IMR-90 (cell line): ENCODE data around the gene ISOC2. TPM values are rescaled to one million over a fixed set of nuclear protein-coding genes. Genes with fewer than 3 reads are reported as not detected.
A peak's percentile ranks its signal among the peaks of the same experiment; 100 is the strongest.

Experiments used
- ATAC-seq: fragments of 200-7000 bp; cut with Tn5 transposase; 2 replicates; pipeline ENCODE4 v1.9.1; 2020; ENCODE audit warnings: low read depth, mild to moderate bottlenecking, moderate library complexity
- BruUV-seq: library from RNA; stranded (reverse); fragments of 400-500 nt; replicated peaks from 2 replicates; lab custom pipeline; 2021; lab: Mats Ljungman, UMichigan
- CTCF ChIA-PET: fragments of 300-600 bp; formaldehyde crosslinking; extraction: SDS; loops from one replicate; lab custom pipeline; 2021; ENCODE audit warnings: antibody characterized with exemption; lab: Yijun Ruan, JAX
- POLR2A ChIA-PET: fragments of 300-600 bp; sonication (Branson Sonifier 250); formaldehyde crosslinking; loops from one replicate; lab custom pipeline; 2022; ENCODE audit warnings: antibody characterized with exemption; ENCODE audit not compliant: unreplicated experiment; lab: Charles Lee
- DNase-seq: peaks from one replicate; pipeline ENCODE4 v3.0.0; 2013
- H2AFZ ChIP-seq: replicated peaks from 2 replicates; pipeline ENCODE3; 2013; ENCODE audit warnings: low read length, mild to moderate bottlenecking; ENCODE audit not compliant: poor library complexity
- H2AK5ac ChIP-seq: 2 replicates; pipeline ENCODE4 v1.6.1; 2013; ENCODE audit warnings: low read depth, low read length, inconsistent platforms
- H2AK9ac ChIP-seq: replicated peaks from 2 replicates; pipeline ENCODE3; 2013; ENCODE audit warnings: mild to moderate bottlenecking, low read depth, low read length, moderate library complexity; ENCODE audit not compliant: poor library complexity
- H2BK120ac ChIP-seq: 2 replicates; pipeline ENCODE4 v1.6.1; 2013; ENCODE audit warnings: low read depth, low read length, inconsistent platforms
- H2BK15ac ChIP-seq: 3 replicates; pipeline ENCODE4 v1.6.1; 2013; ENCODE audit warnings: low read depth, low read length, inconsistent platforms
- H2BK20ac ChIP-seq: 2 replicates; pipeline ENCODE4 v1.6.1; 2013; ENCODE audit warnings: low read depth, mild to moderate bottlenecking, inconsistent platforms, low read length, moderate library complexity
- H2BK5ac ChIP-seq: 2 replicates; pipeline ENCODE4 v1.6.1; 2013; ENCODE audit warnings: mild to moderate bottlenecking, low read depth, low read length, inconsistent platforms; ENCODE audit not compliant: poor library complexity, severe bottlenecking
- H3K14ac ChIP-seq: replicated peaks from 2 replicates; pipeline ENCODE4 v1.6.1; 2013; ENCODE audit warnings: low read depth, low read length, inconsistent platforms
- H3K18ac ChIP-seq: 2 replicates; pipeline ENCODE4 v1.6.1; 2013; ENCODE audit warnings: low read depth, low read length, control low read depth
- H3K23ac ChIP-seq: 2 replicates; pipeline ENCODE4 v1.6.1; 2013; ENCODE audit warnings: low read depth, low read length, inconsistent platforms
- H3K27ac ChIP-seq: 2 replicates; pipeline ENCODE4 v1.5.1; 2013; ENCODE audit warnings: mild to moderate bottlenecking, control low read depth, low read length; ENCODE audit not compliant: insufficient read depth
- H3K27me3 ChIP-seq: 2 replicates; pipeline ENCODE4 v1.6.1; 2013; ENCODE audit warnings: low read length; ENCODE audit not compliant: control insufficient read depth, insufficient read depth
- H3K36me3 ChIP-seq: 2 replicates; pipeline ENCODE4 v1.6.1; 2013; ENCODE audit warnings: low read length, mixed read lengths; ENCODE audit not compliant: control insufficient read depth, insufficient read depth
- H3K4ac ChIP-seq: 2 replicates; pipeline ENCODE4 v1.6.1; 2013; ENCODE audit warnings: low read depth, low read length, inconsistent platforms
- H3K4me1 ChIP-seq: 2 replicates; pipeline ENCODE4 v1.6.1; 2013; ENCODE audit warnings: low read length, mixed read lengths; ENCODE audit not compliant: control insufficient read depth, insufficient read depth
- H3K4me2 ChIP-seq: 2 replicates; pipeline ENCODE4 v1.6.1; 2013; ENCODE audit warnings: low read depth, mild to moderate bottlenecking, control low read depth, low read length, moderate library complexity
- H3K4me3 ChIP-seq: 2 replicates; pipeline ENCODE4 v1.5.1; 2013; ENCODE audit warnings: low read depth, mild to moderate bottlenecking, control low read depth, low read length, moderate library complexity; ENCODE audit not compliant: insufficient read depth
- H3K56ac ChIP-seq: 2 replicates; pipeline ENCODE4 v1.6.1; 2013; ENCODE audit warnings: low read length, inconsistent platforms; ENCODE audit not compliant: insufficient read depth; ENCODE audit errors: extremely low read depth
- H3K79me1 ChIP-seq, 2 experiments: 2 replicates each; pipeline ENCODE4 v1.6.1; 2013; ENCODE audit warnings: low read length in 2 of 2, inconsistent platforms in 1 of 2, low read depth in 1 of 2
- H3K9ac ChIP-seq: 2 replicates; pipeline ENCODE4 v1.6.1; 2013; ENCODE audit warnings: low read depth, low read length, control low read depth
- H3K9me1 ChIP-seq: 2 replicates; pipeline ENCODE4 v1.6.1; 2013; ENCODE audit warnings: low read length, inconsistent platforms; ENCODE audit not compliant: insufficient read depth
- H3K9me3 ChIP-seq: 2 replicates; pipeline ENCODE4 v1.6.1; 2013; ENCODE audit warnings: low read length; ENCODE audit not compliant: control insufficient read depth, insufficient read depth
- H4K20me1 ChIP-seq: 2 replicates; pipeline ENCODE4 v1.6.1; 2013; ENCODE audit warnings: low read length, inconsistent platforms; ENCODE audit not compliant: insufficient read depth
- H4K5ac ChIP-seq: 2 replicates; pipeline ENCODE4 v1.6.1; 2013; ENCODE audit warnings: mild to moderate bottlenecking, low read depth, low read length, control low read depth
- H4K8ac ChIP-seq, 2 experiments: 2 replicates each; pipeline ENCODE4 v1.6.1; 2013; ENCODE audit warnings: low read depth in 2 of 2, low read length in 2 of 2, control low read depth in 1 of 2, inconsistent platforms in 1 of 2
- H4K91ac ChIP-seq: 2 replicates; pipeline ENCODE4 v1.6.1; 2013; ENCODE audit warnings: low read depth, low read length, inconsistent platforms; ENCODE audit not compliant: insufficient read depth
- FOS ChIP-seq: fragments of 150-350 bp; IDR thresholded peaks from 2 replicates; pipeline ENCODE4 v1.6.1; 2016; ENCODE audit warnings: low read depth, low read length
- MXI1 ChIP-seq: IDR thresholded peaks from 2 replicates; pipeline ENCODE4 v1.6.1; 2012; ENCODE audit warnings: low read depth, mild to moderate bottlenecking, low read length, moderate library complexity, borderline replicate concordance
- POLR2A ChIP-seq: IDR thresholded peaks from 2 replicates; pipeline ENCODE4 v1.6.1; 2012; ENCODE audit warnings: mild to moderate bottlenecking, low read depth, low read length
- SMC3 ChIP-seq: fragments of 150-350 bp; IDR thresholded peaks from 2 replicates; pipeline ENCODE4 v1.6.1; 2016; ENCODE audit warnings: low read depth, mild to moderate bottlenecking, antibody characterized with exemption, low read length, moderate library complexity
- USF2 ChIP-seq: fragments of 150-350 bp; IDR thresholded peaks from 2 replicates; pipeline ENCODE4 v1.6.1; 2017; ENCODE audit warnings: mild to moderate bottlenecking, antibody characterized with exemption, low read length, low read depth
- WGBS, 2 experiments: methylation state at CpG; one replicate each; pipeline versions ENCODE4 v1.1.5 to v1.1.7; 2013; ENCODE audit warnings: missing lambda C conversion rate in 2 of 2; ENCODE audit not compliant: insufficient read length in 1 of 2; ENCODE audit errors: extremely low coverage in 2 of 2; 5-methylcytosine and 5-hydroxymethylcytosine counted together
- dilution Hi-C: fragments of 300-500 bp; cut with HindIII; formaldehyde crosslinking; loops from one replicate; pipeline ENCODE4 v1.14.3; 2018; ENCODE audit warnings: low sequenced_read_pairs; ENCODE audit not compliant: unreplicated experiment
- in situ Hi-C: fragments of 300-500 bp; cut with MboI; formaldehyde crosslinking; loops from 3 replicates; pipeline ENCODE4 v1.14.3; 2019; ENCODE audit warnings: low sequenced_read_pairs, inconsistent platforms, mixed read lengths
- intact Hi-C: fragments of 100-400 bp; cut with micrococcal nuclease; formaldehyde crosslinking; loops from 2 replicates; pipeline ENCODE4 v1.10.0; 2022
- polyA plus RNA-seq, 3 experiments: library from polyadenylated mRNA; depleted of rRNA; stranded (reverse); fragments of >200 nt; gene quantifications; 2 replicates each; pipeline ENCODE4 v1.2.3, GENCODE V29; 2012; ENCODE audit warnings: low replicate concordance in 1 of 3
- total RNA-seq: library from RNA; depleted of rRNA; stranded (reverse); fragments of >200 nt; gene quantifications from 2 replicates; pipeline ENCODE4 v1.2.3, GENCODE V29; 2012

The ISOC2 gene
- total and polyA plus RNA-seq, 2 of the 4 experiments (the other 2 are of a cell fraction): 56.1 to 82.1 TPM

- H3K56ac ChIP-seq: no peak overlapping the region
- no peak overlapping the region for H4K91ac ChIP-seq
- no peak overlapping the region for H3K27ac ChIP-seq
- in situ Hi-C loops: no loop called here
- H3K9ac ChIP-seq: no peak overlapping the region
- CTCF ChIA-PET: no interaction called here
- no peak for TF ChIP-seq POLR2A
- TF ChIP-seq FOS: no peak
- no peak for TF ChIP-seq SMC3
- no peak for TF ChIP-seq MXI1
- no peak for TF ChIP-seq USF2
- no peaks in the 10 kb centered on the region for H3K36me3 ChIP-seq
- H3K23ac ChIP-seq: no peak overlapping the region
- dilution Hi-C loops: no loop called here
- POLR2A ChIA-PET: no interaction called here
- peaks cover 8% of the 10 kb centered on the region for H3K4me1 ChIP-seq
- H2BK15ac ChIP-seq: no peak overlapping the region
- H4K8ac ChIP-seq: no peak overlapping the region
- H2AK5ac ChIP-seq: peak overlapping the region; percentile 40; the same call in 1 of the 2 replicates
- peak overlapping the region; percentile 23 for H2AK9ac ChIP-seq
- BruUV-seq: no TSS peak
- intact Hi-C loops: no loop called here
- no peak overlapping the region for H3K4me2 ChIP-seq
- WGBS, 2 experiments: 87% methylated on average over 5 of the region's 11 CpGs; no CpG with 5 or more reads in 1 of the 2 experiments
- no peak for DNase-seq
- no peak overlapping the region for H2BK5ac ChIP-seq
- H3K4ac ChIP-seq: no peak overlapping the region
- no peak overlapping the region for H3K18ac ChIP-seq
- no peak overlapping the region for H2BK120ac ChIP-seq
- H3K9me1 ChIP-seq: peaks cover 4% of the 10 kb centered on the region; the same call in 1 of the 2 replicates
- no peak for ATAC-seq
- H2AFZ ChIP-seq: no peak overlapping the region
- no peaks in the 10 kb centered on the region for H3K9me3 ChIP-seq
- no peak overlapping the region for H4K5ac ChIP-seq
- peaks cover 5 to 12% of the 10 kb centered on the region in 2 experiments; a peak in 3 of 4 replicates for H3K79me1 ChIP-seq
- H4K20me1 ChIP-seq: 0 out of 2 replicates have a peak, but pooled peaks cover under 1% of the 10 kb centered on the region
- H3K4me3 ChIP-seq: no peak overlapping the region
- H3K14ac ChIP-seq: no peak overlapping the region
- no peak overlapping the region for H2BK20ac ChIP-seq
- no peaks in the 10 kb centered on the region for H3K27me3 ChIP-seq
These were observed 4.2 kb upstream of the ISOC2 start for GRCh38 chr19:55465460-55466240.
